GM20000 (cell line): ENCODE measurements around the gene EPHB2.

ENCODE experiments used
- DNase-seq: peaks from one replicate; pipeline ENCODE4 v3.0.0; 2012; ENCODE audit warnings: low spot score
- TF ChIP-seq, protein P1 (sequence below): IDR thresholded peaks from 2 replicates; pipeline ENCODE4 v1.5.1; 2012; ENCODE audit warnings: mild to moderate bottlenecking, control low read depth; ENCODE audit errors: extremely low read depth, missing control alignments

Gene EPHB2

DNA sequence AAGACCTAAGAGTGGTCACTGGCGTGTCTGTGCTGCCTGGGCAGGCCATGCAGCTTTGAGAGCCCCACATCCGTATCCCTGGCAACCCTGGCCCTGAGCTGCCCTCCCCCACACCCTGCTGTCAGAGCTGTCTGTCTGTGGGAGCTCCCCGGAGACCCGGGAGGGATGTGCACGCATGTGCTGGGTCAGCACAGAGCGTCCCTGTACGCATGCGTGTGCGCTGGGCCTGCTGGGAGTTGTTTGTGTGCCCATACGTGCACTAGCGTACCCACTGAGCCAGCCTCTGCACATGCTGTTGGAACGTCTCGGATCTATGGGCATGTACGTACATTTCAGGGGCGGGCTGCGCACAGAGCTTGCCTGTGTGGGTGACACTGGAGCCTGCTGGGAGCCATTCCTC, 89.3 kb downstream of the EPHB2 start:
- TF ChIP-seq, protein P1, sequence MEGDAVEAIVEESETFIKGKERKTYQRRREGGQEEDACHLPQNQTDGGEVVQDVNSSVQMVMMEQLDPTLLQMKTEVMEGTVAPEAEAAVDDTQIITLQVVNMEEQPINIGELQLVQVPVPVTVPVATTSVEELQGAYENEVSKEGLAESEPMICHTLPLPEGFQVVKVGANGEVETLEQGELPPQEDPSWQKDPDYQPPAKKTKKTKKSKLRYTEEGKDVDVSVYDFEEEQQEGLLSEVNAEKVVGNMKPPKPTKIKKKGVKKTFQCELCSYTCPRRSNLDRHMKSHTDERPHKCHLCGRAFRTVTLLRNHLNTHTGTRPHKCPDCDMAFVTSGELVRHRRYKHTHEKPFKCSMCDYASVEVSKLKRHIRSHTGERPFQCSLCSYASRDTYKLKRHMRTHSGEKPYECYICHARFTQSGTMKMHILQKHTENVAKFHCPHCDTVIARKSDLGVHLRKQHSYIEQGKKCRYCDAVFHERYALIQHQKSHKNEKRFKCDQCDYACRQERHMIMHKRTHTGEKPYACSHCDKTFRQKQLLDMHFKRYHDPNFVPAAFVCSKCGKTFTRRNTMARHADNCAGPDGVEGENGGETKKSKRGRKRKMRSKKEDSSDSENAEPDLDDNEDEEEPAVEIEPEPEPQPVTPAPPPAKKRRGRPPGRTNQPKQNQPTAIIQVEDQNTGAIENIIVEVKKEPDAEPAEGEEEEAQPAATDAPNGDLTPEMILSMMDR: no peak
- no peak for DNase-seq

DNA sequence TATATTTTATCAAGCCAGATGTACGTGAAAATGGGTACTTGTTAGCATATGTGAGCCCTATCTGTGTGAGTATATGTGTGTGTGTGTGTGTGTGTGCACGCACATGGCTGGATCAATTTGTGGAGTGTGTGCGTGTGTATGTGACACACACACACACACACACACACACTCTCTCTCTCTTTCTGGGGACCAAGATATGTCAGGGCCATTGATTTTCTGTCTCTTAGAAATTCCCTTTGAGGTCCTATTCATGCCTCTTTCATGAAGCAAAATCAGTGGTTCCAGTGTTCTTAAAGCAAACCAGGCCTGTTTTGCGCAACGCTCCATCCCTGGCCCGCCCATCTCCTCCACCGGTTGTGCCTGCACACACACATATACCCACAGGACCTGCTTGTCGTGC, 90.0 kb downstream of the EPHB2 start:
- TF ChIP-seq, protein P1: no peak
- no peak for DNase-seq

DNA sequence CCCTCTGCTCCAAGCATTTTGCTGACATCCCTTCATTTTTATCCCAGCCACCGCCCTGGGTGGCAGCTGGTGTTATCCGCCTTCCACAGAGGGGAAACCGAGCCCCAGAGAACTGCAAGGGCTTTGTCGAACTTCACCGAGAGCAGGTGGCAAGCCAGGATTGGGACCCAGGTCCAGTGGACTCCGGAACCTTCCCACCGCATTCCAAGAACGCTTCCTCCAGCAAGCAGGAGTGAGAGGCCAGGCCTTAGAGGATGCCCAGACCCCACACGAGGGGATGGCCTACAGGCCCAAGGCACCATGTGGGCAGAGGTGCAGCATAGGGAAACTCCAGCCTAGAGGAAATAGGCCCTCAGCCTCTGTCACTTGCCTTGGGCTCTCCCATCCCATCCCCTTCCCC, 90.7 kb downstream of the EPHB2 start:
- TF ChIP-seq, protein P1: no peak
- no peak for DNase-seq

DNA sequence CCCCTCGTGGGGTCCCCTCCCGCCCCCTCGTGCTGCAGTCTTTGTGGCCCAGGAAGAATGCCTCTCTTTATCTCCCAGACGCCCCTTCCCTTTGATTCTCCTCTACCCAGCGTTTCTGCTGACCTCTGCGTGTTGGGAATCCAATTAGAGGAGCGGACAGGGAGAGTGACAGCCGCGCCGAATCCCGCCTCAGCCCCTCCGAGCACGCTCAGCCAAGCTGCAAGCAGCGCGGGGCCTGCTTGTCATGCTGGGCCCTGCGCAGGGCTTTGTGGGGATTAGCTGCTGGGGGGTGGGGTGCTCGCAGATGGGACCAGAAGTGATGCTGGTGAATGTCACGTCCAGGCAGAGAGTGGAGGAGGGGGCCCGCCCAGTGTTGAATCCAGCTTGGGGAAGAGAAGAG, 91.1 kb downstream of the EPHB2 start:
- TF ChIP-seq, protein P1: no peak
- DNase-seq: no peak

DNA sequence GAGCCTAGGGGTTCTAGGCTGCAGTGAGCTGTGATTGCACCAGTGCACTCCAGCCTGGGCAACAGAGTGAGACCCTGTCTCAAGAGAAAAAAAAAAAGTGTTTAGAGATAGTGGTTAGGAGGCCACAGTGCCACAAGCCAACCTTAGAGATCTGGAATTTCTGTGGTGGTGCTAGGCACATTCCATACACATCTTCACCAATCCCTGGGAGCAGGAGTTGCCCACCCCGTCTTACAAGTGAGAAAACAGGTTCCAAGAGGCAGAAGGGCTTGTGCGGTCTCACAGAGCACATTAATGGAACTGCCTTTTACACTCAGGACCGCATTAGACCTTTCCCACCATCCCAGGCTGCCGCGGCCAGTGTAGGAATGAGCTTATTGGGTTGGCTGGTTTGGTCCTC, 93.2 kb downstream of the EPHB2 start:
- DNase-seq: no peak
- TF ChIP-seq, protein P1: no peak

DNA sequence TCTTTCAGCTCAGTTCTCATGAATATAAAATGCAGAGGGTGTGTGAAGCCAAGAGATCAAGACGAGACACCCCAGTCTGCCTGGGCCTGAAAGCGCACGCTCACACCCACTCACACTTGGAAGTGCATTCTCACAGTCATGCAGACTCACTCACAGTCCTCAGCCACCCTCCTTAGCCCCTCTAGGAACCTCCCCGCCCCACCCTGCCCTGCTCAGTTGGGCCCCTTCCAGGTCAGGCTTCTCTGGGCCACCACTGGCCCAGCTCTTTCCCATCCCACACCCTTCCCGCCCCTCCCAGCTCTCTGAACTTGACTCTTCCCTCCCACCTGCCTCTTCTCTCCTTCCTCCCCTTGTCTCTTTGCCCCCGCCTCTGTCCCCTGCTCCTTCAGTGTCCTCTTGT, 93.8 kb downstream of the EPHB2 start:
- DNase-seq: no peak

DNA sequence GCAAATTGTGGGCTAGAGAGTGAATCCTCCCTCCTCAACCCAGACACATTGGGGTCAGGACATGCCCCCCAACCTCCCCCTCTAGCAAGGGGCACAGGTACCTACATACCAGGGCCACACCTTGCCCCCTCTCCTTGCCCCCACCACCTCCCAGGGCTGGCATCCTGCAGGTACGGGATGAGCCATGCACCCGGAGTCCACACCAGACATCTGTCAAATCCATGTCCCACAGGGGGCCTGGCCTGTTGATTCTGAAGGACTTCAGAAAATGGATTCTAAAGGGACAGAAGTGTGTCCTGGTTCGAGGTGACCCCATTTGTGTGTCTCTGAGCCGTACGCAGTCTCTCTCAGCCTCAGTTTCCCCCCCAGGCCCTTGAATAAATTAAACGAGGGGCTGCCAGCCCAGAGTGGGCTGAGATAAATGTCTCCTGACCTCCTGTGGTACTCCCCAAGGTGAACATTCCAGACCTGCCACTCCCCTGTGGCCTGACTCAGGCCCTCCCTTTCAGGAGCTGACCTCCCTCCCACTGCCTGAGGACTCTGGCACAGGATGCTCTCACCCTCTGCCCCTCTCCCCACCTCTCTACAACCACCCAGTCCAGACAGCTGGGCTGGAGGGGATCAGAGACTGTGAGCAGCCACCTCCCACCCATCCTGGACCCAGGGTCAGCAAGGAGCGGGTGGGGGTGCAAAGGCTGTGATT, 94.5 kb downstream of the EPHB2 start:
- TF ChIP-seq, protein P1: no peak
- DNase-seq: no peak

More for the DNA sequence above, 93.8 kb downstream of the EPHB2 start:
- TF ChIP-seq, protein P1: no peak
